SK-N-MC (cell line): ENCODE results near the gene EFNB1.

Experiments
- EZH2 ChIP-seq: fragments of 200-600 bp; sonication (generic); IDR thresholded peaks from one replicate; pipeline ENCODE4 v1.6.1; 2017; ENCODE audit warnings: antibody characterized with exemption
- POLR2AphosphoS5 ChIP-seq: IDR thresholded peaks from 2 replicates; pipeline ENCODE4 v1.6.1; 2012; ENCODE audit warnings: mild to moderate bottlenecking, low read depth, low read length, borderline replicate concordance

DNA sequence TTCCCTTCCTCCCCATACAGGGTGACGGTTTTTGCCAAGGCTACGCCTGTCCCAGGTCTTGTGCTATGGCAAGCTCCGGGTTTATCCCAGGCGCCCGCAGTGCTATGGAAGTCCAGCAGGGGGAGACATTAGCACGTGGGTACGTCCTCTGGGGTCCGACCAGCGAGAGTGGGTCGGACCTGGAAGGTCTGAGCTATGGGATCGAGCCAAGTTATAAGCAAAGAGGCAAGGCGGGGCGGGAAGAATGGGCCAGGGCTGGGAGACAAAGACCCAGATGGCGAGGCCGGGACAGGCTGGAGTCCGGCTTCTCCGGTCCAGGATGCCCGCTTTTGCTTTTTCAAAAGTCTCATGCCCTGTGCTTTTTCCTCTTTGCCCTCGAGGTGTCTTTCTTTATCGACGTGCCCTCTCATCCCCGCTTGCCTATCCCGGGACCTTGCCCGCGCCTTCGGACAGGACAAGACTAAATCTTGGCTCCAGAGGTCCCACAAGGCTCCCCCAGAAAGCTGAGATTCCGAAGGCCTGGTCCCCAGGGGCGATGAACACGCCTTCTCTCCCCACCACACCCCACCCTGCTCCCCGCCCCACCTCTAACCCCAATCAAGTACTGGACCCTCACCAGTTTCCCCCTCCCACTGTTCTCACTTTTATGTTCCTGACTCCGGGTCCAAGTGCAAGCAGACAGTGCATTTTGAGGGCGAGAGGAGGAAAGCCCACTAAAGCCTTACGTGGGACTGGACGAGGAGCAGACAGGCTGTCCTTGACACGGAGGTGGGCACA lies 785 bp upstream of the EFNB1 start:
- TF ChIP-seq EZH2 (no peak), POLR2AphosphoS5 (no peak; the same call in 1 of the 2 replicates)
